HG02973 (cell line): ENCODE measurements around the gene FGGY.
"Not testable (repeated sequence)": the region's sequence is repeated elsewhere in the genome, so short reads cannot be mapped to it uniquely, and the experiment has no call there.

ENCODE experiments used
- ATAC-seq: cut with Tn5 transposase; IDR thresholded peaks from one replicate; pipeline ENCODE4 v1.9.1; 2021; ENCODE audit warnings: moderate library complexity; ENCODE audit not compliant: unreplicated experiment

FGGY gene

DNA sequence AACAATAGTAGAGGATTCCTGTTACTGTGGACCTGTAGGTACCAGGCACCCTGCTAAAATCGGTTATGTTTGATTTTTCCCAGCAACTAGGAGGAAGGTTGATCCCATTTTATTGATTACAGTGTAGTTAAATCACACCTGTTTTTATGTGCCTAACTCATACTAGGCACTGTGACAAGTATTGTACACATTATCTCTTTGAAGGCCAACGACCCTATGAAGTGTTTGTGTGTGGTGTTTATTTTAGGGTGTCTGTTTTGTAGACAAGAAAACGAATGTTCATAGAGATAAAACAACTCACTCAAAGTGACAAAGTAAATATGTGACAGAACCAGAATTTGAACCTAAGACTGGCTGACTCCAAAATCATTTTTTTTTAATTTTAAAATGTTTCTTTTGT, 49.5 kb downstream of the FGGY start:
- no peak for ATAC-seq

- ATAC-seq = no peak
These were observed 52.2 kb downstream of the FGGY start for GRCh38 chr1:59349101-59349500.

- no peak for ATAC-seq
These were observed 53.6 kb downstream of the FGGY start for GRCh38 chr1:59350521-59350920.

DNA sequence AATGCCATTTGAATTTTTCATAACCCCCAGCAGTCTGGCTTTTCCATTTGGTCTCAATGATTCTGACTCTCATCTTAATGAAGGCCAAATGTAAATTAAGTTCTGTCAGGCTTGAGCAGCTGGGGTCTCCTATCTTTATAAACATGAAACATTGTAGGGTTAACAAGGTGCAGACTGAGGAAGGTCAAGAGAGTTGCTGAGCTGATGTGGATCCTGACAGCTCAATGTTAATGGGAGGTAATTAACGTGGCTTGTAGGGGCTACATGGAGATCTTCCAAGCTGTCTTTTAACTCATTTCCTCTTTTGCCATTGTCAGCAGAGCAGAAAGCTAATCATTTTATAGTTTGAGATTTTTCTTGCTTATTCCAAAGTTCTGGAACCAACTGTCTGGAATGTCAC, 55.2 kb downstream of the FGGY start:
- ATAC-seq = no peak

DNA sequence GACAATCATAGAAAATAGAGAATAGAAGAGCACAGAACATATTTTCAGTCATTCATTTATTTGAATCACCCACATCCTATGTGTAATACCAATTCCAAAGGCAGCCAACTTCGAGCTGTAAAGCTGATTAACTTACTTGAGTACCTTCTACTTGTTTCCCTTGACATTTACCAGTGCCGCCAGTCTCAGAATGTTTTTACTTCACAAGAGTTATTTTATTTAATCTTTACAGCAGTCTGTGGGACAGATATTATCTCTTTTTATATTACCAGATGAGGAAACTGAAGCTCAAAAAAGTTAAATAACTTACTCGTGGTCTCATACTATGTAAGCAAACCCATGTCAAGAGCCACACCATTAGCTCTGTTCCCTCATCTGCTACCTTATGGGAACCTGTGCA, 56.6 kb downstream of the FGGY start:
- ATAC-seq = no peak

DNA sequence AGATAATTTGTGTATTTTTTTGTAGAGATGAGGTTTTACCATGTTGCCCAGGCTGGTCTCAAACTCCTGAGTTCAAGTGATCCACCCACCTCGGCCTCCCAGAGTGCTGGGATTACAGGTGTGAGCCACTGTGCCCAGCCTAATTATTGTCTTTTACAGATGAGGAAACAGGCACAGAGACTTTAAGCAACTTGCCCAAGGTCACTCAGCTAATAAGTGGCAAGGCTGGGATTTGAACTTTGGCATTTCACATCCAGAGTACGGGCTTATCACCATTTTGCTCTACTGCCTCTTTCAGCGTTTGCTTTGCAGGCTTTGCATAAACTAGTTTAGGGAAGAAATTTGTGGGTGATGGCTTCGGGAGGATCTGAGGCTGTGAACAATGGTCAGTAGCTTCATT, 57.3 kb downstream of the FGGY start:
- ATAC-seq = not testable (repeated sequence)

DNA sequence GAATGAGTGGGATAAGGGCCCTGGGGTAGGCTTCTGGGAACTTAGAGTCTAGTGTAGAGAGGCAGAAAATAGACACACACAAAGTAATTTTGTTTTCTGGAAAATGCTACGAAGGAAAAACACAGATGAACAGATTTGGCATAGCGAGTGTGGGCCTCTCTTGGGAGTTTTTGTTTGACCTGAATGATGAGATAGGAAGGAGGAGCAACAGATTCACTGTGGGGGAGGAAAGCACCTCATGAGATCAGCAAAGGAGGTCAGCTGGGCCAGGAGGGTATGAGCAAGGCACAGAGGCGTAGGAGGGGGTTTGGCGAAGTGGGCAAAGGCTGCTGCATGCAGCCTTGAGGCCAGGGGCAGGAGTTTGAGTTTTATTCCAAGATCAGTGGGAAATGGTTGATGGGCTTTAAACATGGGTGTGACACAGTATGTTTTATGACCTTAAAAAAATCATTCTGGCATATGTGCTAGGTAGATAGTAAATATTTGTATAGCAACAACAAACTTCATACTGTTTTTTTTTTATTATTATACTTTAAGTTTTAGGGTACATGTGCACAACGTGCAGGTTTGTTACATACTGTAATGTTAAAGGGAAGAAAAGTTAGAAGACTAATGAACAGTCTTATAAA, 57.9 kb downstream of the FGGY start:
- peak; percentile 55 for ATAC-seq

- ATAC-seq = peak; percentile 86
These were observed 58.5 kb downstream of the FGGY start for GRCh38 chr1:59355361-59355760.

- ATAC-seq = no peak
These were observed 59.7 kb downstream of the FGGY start for GRCh38 chr1:59356627-59357026.

- no peak for ATAC-seq
These were observed 60.9 kb downstream of the FGGY start for GRCh38 chr1:59357645-59358320.

DNA sequence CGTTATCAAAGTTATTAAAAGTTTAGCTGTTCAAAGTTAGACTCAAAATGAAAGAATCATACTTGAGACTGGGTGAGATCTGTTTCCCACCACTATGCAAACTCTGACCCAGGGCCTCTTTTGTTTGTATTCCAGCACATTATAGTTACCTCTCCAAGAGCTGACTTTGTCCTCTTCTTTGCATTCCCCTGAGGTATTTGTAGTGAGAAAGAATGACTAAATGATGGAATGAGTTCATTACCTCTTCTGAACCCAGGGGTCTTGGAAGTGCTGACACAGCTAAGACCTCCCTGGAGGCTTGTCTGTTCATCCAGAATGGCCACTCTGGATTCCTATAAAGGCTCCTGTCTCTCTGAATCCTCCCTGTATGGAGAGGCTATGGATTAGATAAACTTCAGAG, 62.4 kb downstream of the FGGY start:
- no peak for ATAC-seq

DNA sequence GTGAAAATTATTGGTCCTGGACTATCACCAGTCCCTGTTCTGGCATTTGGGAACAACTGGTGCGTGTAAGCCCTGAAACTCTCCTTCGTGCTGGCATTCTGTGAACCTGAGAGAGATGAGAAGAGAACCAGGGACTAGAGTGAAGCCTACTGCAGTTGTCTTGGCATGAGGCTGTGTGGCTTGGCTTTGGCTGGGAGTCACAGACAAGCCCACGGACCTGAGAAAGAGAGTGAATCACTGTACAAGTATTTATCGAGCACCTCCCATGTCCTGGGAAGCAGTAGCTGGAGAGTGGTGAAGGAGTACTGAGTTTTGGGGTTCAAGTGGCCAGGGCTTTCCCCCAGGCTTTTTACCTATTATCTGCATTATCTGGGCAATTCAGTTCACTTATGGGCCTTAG, 63.3 kb downstream of the FGGY start:
- no peak for ATAC-seq

DNA sequence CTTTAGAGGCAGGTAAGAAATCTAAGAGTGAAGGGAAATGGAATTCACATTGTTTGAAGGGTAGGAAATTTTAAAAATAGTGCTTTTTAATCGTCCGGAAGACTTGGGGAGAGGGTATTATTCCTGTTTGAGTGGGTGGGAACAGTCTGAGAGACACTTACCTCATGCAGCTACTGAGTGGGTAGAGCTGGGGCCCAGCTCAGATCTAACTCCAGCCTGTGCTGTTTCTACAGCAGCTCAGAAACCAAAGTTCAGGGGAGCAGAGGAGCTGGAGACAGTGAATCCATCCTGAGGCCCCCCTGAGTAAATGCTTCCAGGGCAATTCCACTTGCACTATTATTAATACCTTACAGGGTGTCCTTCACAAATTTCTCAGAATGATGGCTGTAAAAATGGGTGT, 63.8 kb downstream of the FGGY start:
- ATAC-seq = no peak

DNA sequence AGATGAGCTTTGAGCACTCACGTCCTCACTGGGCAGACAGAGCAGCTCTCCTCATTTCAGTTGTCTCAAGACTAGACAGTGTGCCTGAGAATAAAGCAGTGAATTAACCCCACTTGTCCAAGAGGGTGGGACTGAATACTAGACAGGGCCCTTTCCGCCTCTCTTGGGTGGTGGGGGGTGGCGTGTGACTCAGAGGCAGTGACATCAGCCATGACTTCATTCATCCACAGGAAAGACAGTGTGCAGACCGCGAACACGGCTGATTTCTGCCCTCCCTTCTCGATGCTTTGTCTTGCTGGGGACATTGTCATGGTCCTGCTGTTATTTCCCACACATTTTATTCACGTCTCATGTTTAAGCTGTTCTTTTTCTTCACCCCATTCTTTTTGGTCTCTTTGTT, 64.9 kb downstream of the FGGY start:
- ATAC-seq = no peak

GRCh38 chr1:59364037-59364436, 67.1 kb downstream of the FGGY start:
- ATAC-seq = no peak

DNA sequence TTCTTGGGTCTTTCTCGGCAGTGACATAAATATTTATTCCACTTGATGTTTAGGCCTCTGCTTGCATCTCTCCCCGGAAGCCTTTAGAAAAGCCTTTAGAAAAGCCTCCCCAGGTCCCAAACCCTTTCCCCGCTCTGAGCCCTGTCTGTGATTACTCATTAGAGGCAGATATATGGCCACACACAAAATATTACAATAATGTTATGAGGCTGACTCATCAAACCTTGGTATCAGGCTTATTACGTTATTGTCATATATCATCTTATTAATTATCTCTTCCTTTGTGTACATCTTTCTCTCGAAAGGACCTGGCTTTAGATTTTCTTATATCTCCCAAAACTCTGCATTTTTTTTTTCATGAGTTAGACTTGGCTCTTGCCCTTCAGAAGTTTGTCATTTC, 69.5 kb downstream of the FGGY start:
- no peak for ATAC-seq

GRCh38 chr1:59367301-59368007, 70.6 kb downstream of the FGGY start:
- no peak for ATAC-seq

DNA sequence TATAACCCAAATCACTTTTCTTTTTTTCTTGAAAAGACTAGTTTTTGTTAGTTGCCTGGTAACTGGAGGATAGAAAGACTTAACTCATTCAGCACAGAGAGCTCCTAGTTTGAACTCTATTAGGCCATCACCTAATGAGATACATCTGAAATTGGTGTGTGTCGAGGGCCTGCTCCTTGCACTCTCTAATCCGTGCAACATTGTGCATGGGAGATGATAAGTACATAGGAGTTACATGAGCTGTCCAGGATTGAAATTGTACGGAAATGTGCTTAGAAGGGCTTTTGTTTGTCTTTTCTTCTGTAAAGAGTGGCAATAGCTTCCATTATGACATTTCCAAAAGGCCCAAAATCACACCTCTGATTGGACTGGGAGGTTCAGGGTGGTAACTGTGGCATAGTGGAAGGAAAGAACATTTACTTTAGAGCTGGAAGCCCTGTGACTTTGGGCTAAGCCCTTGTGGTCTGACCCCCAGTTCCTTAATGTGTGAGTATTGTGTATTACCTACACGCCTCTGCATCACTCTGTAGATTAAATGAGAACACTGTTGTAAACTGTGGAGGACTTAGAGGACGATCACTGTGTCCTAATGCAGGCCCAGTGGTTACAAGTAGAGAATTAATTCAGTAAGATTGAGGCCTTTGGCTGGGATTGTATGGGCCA, 71.2 kb downstream of the FGGY start:
- no peak for ATAC-seq

DNA sequence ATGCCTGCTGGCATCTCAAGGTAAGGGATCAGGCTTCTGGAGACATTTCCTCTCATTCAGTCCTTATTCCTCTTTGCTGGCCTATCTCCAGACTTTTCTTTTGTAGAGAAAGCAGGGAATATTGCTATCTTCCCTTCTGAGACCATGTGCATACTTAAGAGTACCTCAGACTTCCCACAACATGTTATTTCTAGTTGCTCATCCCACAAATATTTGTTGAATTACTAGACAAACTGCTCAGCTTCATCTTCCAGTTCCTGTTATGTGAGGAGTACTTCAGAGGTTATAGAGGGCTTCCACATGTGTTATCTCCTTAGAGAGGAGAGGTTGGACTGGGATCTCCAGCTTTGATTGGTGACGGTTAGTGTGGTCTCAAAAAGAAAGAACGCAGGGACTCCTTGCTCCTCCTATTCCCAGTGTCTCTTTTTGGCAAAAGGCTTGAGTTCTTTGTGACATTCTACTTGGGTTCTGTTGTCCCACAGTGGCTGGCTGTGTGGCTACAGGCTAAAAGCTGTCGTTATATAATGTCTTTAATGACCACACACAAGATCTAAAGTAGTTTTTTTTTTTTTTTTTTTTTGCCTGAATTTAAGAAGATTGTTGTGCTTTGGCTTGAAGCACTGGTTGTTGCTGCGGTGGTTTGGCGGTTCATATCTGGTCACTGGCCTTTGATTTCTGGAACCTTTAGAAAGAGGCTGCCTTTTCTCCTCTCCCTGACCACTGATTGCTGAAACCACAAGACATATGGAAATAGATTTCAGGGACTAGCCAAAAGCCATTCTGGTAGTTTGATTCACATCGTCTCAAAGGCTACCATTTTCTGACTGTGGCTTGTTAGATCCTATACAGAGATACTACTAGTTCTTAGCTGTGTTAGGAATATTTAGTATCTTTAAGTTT, 78.7 kb downstream of the FGGY start:
- ATAC-seq = no peak

DNA sequence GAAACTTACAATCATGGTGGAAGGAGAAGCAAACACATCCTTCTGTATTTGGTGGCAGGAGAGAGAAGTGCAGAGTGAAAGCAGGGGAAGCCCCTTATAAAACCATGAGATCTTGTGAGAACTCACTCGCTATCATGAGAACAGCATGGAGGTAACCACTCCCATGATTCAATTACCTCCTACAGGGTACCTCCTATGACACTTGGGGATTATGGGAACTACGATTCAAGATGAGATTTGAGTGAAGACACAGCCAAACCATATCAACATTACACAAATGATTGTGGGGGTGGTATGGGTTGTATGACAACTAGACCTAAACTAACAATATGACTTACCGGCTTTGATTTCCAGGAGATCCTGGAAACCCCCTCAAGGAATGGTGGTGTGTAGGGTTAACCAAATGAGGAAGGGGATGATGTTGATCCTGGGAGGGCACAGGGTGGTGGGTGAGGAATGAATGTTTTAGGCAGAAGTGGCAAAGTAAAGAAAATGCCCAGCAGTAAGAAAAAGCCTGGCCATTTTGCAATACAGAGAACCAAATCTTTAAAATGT, 80.5 kb downstream of the FGGY start:
- ATAC-seq = no peak
